Coronary artery (tissue), 2 donors: ENCODE measurements around the gene DYNC1H1.

ENCODE experiments used
- DNase-seq: peaks from one replicate; pipeline ENCODE4 v3.0.0-alpha.2; 2017; ENCODE audit warnings: low spot score
- H3K27ac ChIP-seq, 2 donors: fragments of 200-600 bp; sonication (generic); one replicate each; pipeline ENCODE4 v1.5.1; 2016 to 2019
- H3K4me3 ChIP-seq: fragments of 200-600 bp; sonication (generic); 2 replicates; pipeline ENCODE4 v1.5.1; 2016; ENCODE audit warnings: mild to moderate bottlenecking, moderate library complexity
- CTCF ChIP-seq: fragments of 200-600 bp; sonication (generic); IDR thresholded peaks from one replicate; pipeline ENCODE4 v1.5.1; 2019; ENCODE audit warnings: antibody characterized with exemption

DYNC1H1 gene

GRCh38 chr14:101945171-101945570, 19.2 kb upstream of the DYNC1H1 start:
- no peak for TF ChIP-seq CTCF
- no peak overlapping the region for H3K4me3 ChIP-seq
- H3K27ac ChIP-seq = no peak overlapping the region
- DNase-seq = no peak

GRCh38 chr14:101947577-101947903, 16.8 kb upstream of the DYNC1H1 start:
- H3K4me3 ChIP-seq = peak overlapping the region; percentile 88
- TF ChIP-seq CTCF = no peak
- DNase-seq = no peak
- H3K27ac ChIP-seq = peak overlapping the region; percentile 91 to 97

GRCh38 chr14:101947904-101948665, 16.3 kb upstream of the DYNC1H1 start:
- TF ChIP-seq CTCF = no peak
- peak; percentile 100 for DNase-seq
- Histone ChIP-seq H3K27ac (peak overlapping the region; percentile 91 to 97), H3K4me3 (peak overlapping the region; percentile 88)

- peak overlapping the region; percentile 91 to 97 for H3K27ac ChIP-seq
- DNase-seq = no peak
- no peak for TF ChIP-seq CTCF
- H3K4me3 ChIP-seq = peak overlapping the region; percentile 88
Measured at GRCh38 chr14:101948666-101949216, 15.6 kb upstream of the DYNC1H1 start.

GRCh38 chr14:101950100-101950499, 14.3 kb upstream of the DYNC1H1 start:
- H3K27ac ChIP-seq = no peak overlapping the region
- no peak for DNase-seq
- no peak overlapping the region for H3K4me3 ChIP-seq
- TF ChIP-seq CTCF = no peak

GRCh38 chr14:101950516-101951215, 13.7 kb upstream of the DYNC1H1 start:
- Histone ChIP-seq H3K4me3 (no peak overlapping the region), H3K27ac (no peak overlapping the region)
- TF ChIP-seq CTCF = no peak
- DNase-seq = no peak
